ENCODE data around the gene PPP1R3C. TPM values are rescaled to one million over a fixed set of nuclear protein-coding genes. Genes with fewer than 3 reads are reported as not detected.

The PPP1R3C gene
- total RNA-seq, 1 donor from 2014 or later: 6.4 TPM

GRCh38 chr10:91630625-91631024, 2.2 kb downstream of the PPP1R3C start:
- H3K4me3 Mint-ChIP-seq: no peak overlapping the region

GRCh38 chr10:91629715-91630549, 2.9 kb downstream of the PPP1R3C start:
- no peak overlapping the region for H3K4me3 ChIP-seq
- no peaks in the 10 kb centered on the region for H3K9me3 ChIP-seq (ENCODE audit: low read depth)
- no peak overlapping the region for H3K27ac ChIP-seq
- Mint-ChIP-seq H3K9me3 (no peaks in the 10 kb centered on the region), H3K4me3 (no peak overlapping the region), H3K36me3 (peaks cover 23% of the 10 kb centered on the region), H3K27ac (no peak overlapping the region), H3K27me3 (ENCODE audit: insufficient read depth, low read depth) (no peaks in the 10 kb centered on the region), H3K4me1 (peaks cover 14% of the 10 kb centered on the region)
- H3K79me2 ChIP-seq (ENCODE audit: low read depth): no peaks in the 10 kb centered on the region
- H3K9ac ChIP-seq: no peak overlapping the region
- H3F3A ChIP-seq (ENCODE audit: low read depth): peaks cover 10% of the 10 kb centered on the region
- DNase-seq (ENCODE audit: low spot score): no peak
- H3K36me3 ChIP-seq: no peaks in the 10 kb centered on the region
- H4K20me1 ChIP-seq (ENCODE audit: low read depth): no peaks in the 10 kb centered on the region
- no peaks in the 10 kb centered on the region for H3K4me1 ChIP-seq
- no peak overlapping the region for H2AFZ ChIP-seq (replicated peaks)
- peaks cover 28% of the 10 kb centered on the region for H3K27me3 ChIP-seq
- no peak overlapping the region for H3K4me2 ChIP-seq
- TF ChIP-seq EZH2phosphoT487 (IDR thresholded peaks at IDR 0.05) (no peak), CTCF (IDR thresholded peaks at IDR 0.05) (no peak), EZH2 (IDR thresholded peaks at IDR 0.05) (no peak)

More at GRCh38 chr10:91630625-91631024, 2.2 kb downstream of the PPP1R3C start:
- H3K4me3 ChIP-seq: no peak overlapping the region
- no peak for DNase-seq (ENCODE audit: low spot score)
- TF ChIP-seq CTCF (IDR thresholded peaks at IDR 0.05) (no peak), EZH2 (IDR thresholded peaks at IDR 0.05) (no peak), EZH2phosphoT487 (IDR thresholded peaks at IDR 0.05) (no peak)
- Mint-ChIP-seq H3K27me3 (ENCODE audit: insufficient read depth, low read depth) (no peaks in the 10 kb centered on the region), H3K36me3 (peaks cover 19% of the 10 kb centered on the region), H3K27ac (no peak overlapping the region), H3K9me3 (no peaks in the 10 kb centered on the region), H3K4me1 (peaks cover 14% of the 10 kb centered on the region)
- H2AFZ ChIP-seq (replicated peaks): no peak overlapping the region
- H4K20me1 ChIP-seq (ENCODE audit: low read depth): no peaks in the 10 kb centered on the region
- no peak overlapping the region for H3K4me2 ChIP-seq
- H3F3A ChIP-seq (ENCODE audit: low read depth): peaks cover 10% of the 10 kb centered on the region
- H3K4me1 ChIP-seq: no peaks in the 10 kb centered on the region
- no peaks in the 10 kb centered on the region for H3K36me3 ChIP-seq
- H3K79me2 ChIP-seq (ENCODE audit: low read depth): no peaks in the 10 kb centered on the region
- no peak overlapping the region for H3K27ac ChIP-seq
- H3K27me3 ChIP-seq: peaks cover 30% of the 10 kb centered on the region
- H3K9ac ChIP-seq: no peak overlapping the region
- H3K9me3 ChIP-seq (ENCODE audit: low read depth): no peaks in the 10 kb centered on the region

GRCh38 chr10:91628383-91628782, 4.5 kb downstream of the PPP1R3C start:
- H3K4me1 ChIP-seq: no peaks in the 10 kb centered on the region
- no peak for DNase-seq (ENCODE audit: low spot score)
- H4K20me1 ChIP-seq (ENCODE audit: low read depth): no peaks in the 10 kb centered on the region
- no peaks in the 10 kb centered on the region for H3K79me2 ChIP-seq (ENCODE audit: low read depth)
- Mint-ChIP-seq H3K27me3 (ENCODE audit: insufficient read depth, low read depth) (no peaks in the 10 kb centered on the region), H3K4me3 (no peak overlapping the region), H3K4me1 (peaks cover 10% of the 10 kb centered on the region), H3K9me3 (peaks cover 2% of the 10 kb centered on the region), H3K36me3 (peaks cover 26% of the 10 kb centered on the region), H3K27ac (no peak overlapping the region)
- H3K27ac ChIP-seq: no peak overlapping the region
- H3K9ac ChIP-seq: no peak overlapping the region
- peaks cover 12% of the 10 kb centered on the region for H3K27me3 ChIP-seq
- H3K9me3 ChIP-seq (ENCODE audit: low read depth): no peaks in the 10 kb centered on the region
- TF ChIP-seq EZH2 (IDR thresholded peaks at IDR 0.05) (no peak), EZH2phosphoT487 (IDR thresholded peaks at IDR 0.05) (no peak), CTCF (IDR thresholded peaks at IDR 0.05) (no peak)
- H2AFZ ChIP-seq (replicated peaks): no peak overlapping the region
- H3K4me2 ChIP-seq: no peak overlapping the region
- peaks cover 3% of the 10 kb centered on the region for H3F3A ChIP-seq (ENCODE audit: low read depth)
- H3K4me3 ChIP-seq: no peak overlapping the region
- H3K36me3 ChIP-seq: no peaks in the 10 kb centered on the region
